ENCODE measurements around the gene BIVM. TPM values are rescaled to one million over a fixed set of nuclear protein-coding genes. Genes with fewer than 3 reads are reported as not detected.

Gene BIVM
- polyA plus RNA-seq, 1 donor (not counting 4 experiments of a cell fraction or from before 2014, with no cell fraction given), result 20.7 TPM

DNA sequence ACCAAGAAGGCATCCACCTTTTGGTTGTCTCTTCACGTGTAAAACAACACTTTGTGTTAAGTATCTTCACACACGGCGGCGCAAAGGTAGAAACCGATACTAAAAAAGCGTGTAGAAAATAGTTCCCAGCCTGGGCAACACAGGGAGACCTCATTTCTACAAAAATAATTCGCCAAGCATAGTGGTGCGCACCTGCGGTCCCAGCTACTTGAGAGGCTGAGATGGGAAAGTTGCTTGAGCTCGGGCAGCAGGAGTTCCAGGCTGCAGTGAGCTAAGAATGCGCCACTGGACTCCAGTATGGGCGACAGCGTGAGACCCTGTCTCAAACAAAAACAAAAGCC is 46.3 kb downstream of the BIVM start:
- Histone ChIP-seq H3K27me3 (ENCODE audit: control insufficient read depth, extremely low read depth, insufficient read depth, low read length) (no peaks in the 10 kb centered on the region), H2AFZ (ENCODE audit: control insufficient read depth, low read length) (peak overlapping the region; percentile 95), H4K20me1 (ENCODE audit: control insufficient read depth, extremely low read depth, insufficient read depth, low read length) (no peaks in the 10 kb centered on the region), H3K4me3 (ENCODE audit: control insufficient read depth in 2 of 3, extremely low read depth in 1 of 3, insufficient read depth in 2 of 3, low read depth in 1 of 3, low read length in 3 of 3) (peak overlapping the region; percentile 85 to 91 (median 88)), H3K36me3 (ENCODE audit: control insufficient read depth in 2 of 2, extremely low read depth in 1 of 2, insufficient read depth in 2 of 2, low read length in 2 of 2) (peaks cover 4 to 6% of the 10 kb centered on the region in 2 experiments), H3K79me2 (ENCODE audit: control insufficient read depth, insufficient read depth, low read length) (peaks cover 37% of the 10 kb centered on the region), H3K9ac (ENCODE audit: control insufficient read depth, extremely low read depth, insufficient read depth, low read length) (peak overlapping the region; percentile 92), H3K27ac (ENCODE audit: control insufficient read depth, insufficient read depth, low read length) (peak overlapping the region; percentile 88), H3K4me1 (ENCODE audit: control insufficient read depth, extremely low read depth, insufficient read depth, low read length) (peaks cover 11% of the 10 kb centered on the region), H3K9me3 (ENCODE audit: control insufficient read depth, low read depth, low read length) (no peaks in the 10 kb centered on the region), H3K4me2 (ENCODE audit: control insufficient read depth, extremely low read depth, insufficient read depth, low read depth, low read length) (peak overlapping the region; percentile 98), H3K9me1 (ENCODE audit: control insufficient read depth, extremely low read depth, insufficient read depth, low read length) (no peaks in the 10 kb centered on the region)
- dilution Hi-C loops (cut with MboI; ENCODE audit: extremely low pct_ligation_motif_present, low sequenced_read_pairs), result no loop called here
- DNase-seq (ENCODE audit: low read depth, low spot score) (no peak), FAIRE-seq (no peak)
- TF ChIP-seq CTCF (optimal IDR thresholded peaks at IDR 0.05 in 1 of 3, IDR thresholded peaks at IDR 0.05 in 1 of 3, conservative IDR thresholded peaks at IDR 0.05 in 1 of 3; ENCODE audit: extremely low read depth in 1 of 3, insufficient read depth in 2 of 3, low read length in 3 of 3) (no peak), EZH2 (IDR thresholded peaks at IDR 0.05; ENCODE audit: low read length) (no peak)

GRCh38 chr13:102845630-102846260 is 46.8 kb downstream of the BIVM start, which contains the start of gene ERCC5:
ERCC5 (plus strand) TSS chr13:102846032; CDS start chr13:102846267, 235 bp downstream.
- peak; percentile 89 for FAIRE-seq
- H3K9me1 ChIP-seq (ENCODE audit: control insufficient read depth, extremely low read depth, insufficient read depth, low read length), result no peaks in the 10 kb centered on the region
- peaks cover 4 to 6% of the 10 kb centered on the region in 2 experiments for H3K36me3 ChIP-seq (ENCODE audit: control insufficient read depth in 2 of 2, extremely low read depth in 1 of 2, insufficient read depth in 2 of 2, low read length in 2 of 2)
- dilution Hi-C loops (cut with MboI; ENCODE audit: extremely low pct_ligation_motif_present, low sequenced_read_pairs), result no loop called here
- H3K4me1 ChIP-seq (ENCODE audit: control insufficient read depth, extremely low read depth, insufficient read depth, low read length), result peaks cover 11% of the 10 kb centered on the region
- DNase-seq (ENCODE audit: low read depth, low spot score), result peak; percentile 69
- no peaks in the 10 kb centered on the region for H3K9me3 ChIP-seq (ENCODE audit: control insufficient read depth, low read depth, low read length)
- H3K79me2 ChIP-seq (ENCODE audit: control insufficient read depth, insufficient read depth, low read length), result peaks cover 42% of the 10 kb centered on the region
- no peaks in the 10 kb centered on the region for H4K20me1 ChIP-seq (ENCODE audit: control insufficient read depth, extremely low read depth, insufficient read depth, low read length)
- H3K4me3 ChIP-seq (ENCODE audit: control insufficient read depth in 2 of 3, extremely low read depth in 1 of 3, insufficient read depth in 2 of 3, low read depth in 1 of 3, low read length in 3 of 3), result peak within 1 kb of the TSS; percentile 85 to 91 (median 88)
- H2AFZ ChIP-seq (ENCODE audit: control insufficient read depth, low read length), result peak within 1 kb of the TSS; percentile 95
- no peak for TF ChIP-seq EZH2 (IDR thresholded peaks at IDR 0.05; ENCODE audit: low read length)
- TF ChIP-seq CTCF (optimal IDR thresholded peaks at IDR 0.05 in 1 of 3, IDR thresholded peaks at IDR 0.05 in 1 of 3, conservative IDR thresholded peaks at IDR 0.05 in 1 of 3; ENCODE audit: extremely low read depth in 1 of 3, insufficient read depth in 2 of 3, low read length in 3 of 3), result peak in 1 of 3 experiments; percentile 44
- peak within 1 kb of the TSS; percentile 92 for H3K9ac ChIP-seq (ENCODE audit: control insufficient read depth, extremely low read depth, insufficient read depth, low read length)
- no peaks in the 10 kb centered on the region for H3K27me3 ChIP-seq (ENCODE audit: control insufficient read depth, extremely low read depth, insufficient read depth, low read length)
- peak within 1 kb of the TSS; percentile 88 for H3K27ac ChIP-seq (ENCODE audit: control insufficient read depth, insufficient read depth, low read length)
- peak within 1 kb of the TSS; percentile 98 for H3K4me2 ChIP-seq (ENCODE audit: control insufficient read depth, extremely low read depth, insufficient read depth, low read depth, low read length)
